HG03045 (cell line): ENCODE results near the gene POLR3E.

ENCODE experiments used
- ATAC-seq: cut with Tn5 transposase; IDR thresholded peaks from one replicate; pipeline ENCODE4 v1.9.1; 2021; ENCODE audit warnings: mild to moderate bottlenecking, moderate library complexity; ENCODE audit not compliant: unreplicated experiment

Gene POLR3E

GRCh38 chr16:22316411-22316811 lies 19.2 kb downstream of the POLR3E start:
- ATAC-seq = no peak

GRCh38 chr16:22317001-22317530 lies 19.9 kb downstream of the POLR3E start:
- no peak for ATAC-seq

GRCh38 chr16:22317625-22318024 lies 20.4 kb downstream of the POLR3E start:
- ATAC-seq = no peak

GRCh38 chr16:22318690-22319358 lies 21.6 kb downstream of the POLR3E start:
- no peak for ATAC-seq

- ATAC-seq = no peak
These were observed 23.5 kb downstream of the POLR3E start for GRCh38 chr16:22320572-22321339.

GRCh38 chr16:22321340-22322001 lies 24.3 kb downstream of the POLR3E start:
- no peak for ATAC-seq

- no peak for ATAC-seq
These were observed 24.8 kb downstream of the POLR3E start for GRCh38 chr16:22322021-22322471.

- no peak for ATAC-seq
These were observed 25.5 kb downstream of the POLR3E start for GRCh38 chr16:22322741-22323140.

- no peak for ATAC-seq
These were observed 26.2 kb downstream of the POLR3E start for GRCh38 chr16:22323173-22323958.

- ATAC-seq = no peak
These were observed 27.0 kb downstream of the POLR3E start for GRCh38 chr16:22323959-22324786.

- ATAC-seq = no peak
These were observed 27.8 kb downstream of the POLR3E start for GRCh38 chr16:22324787-22325597.

GRCh38 chr16:22325598-22326368 lies 28.6 kb downstream of the POLR3E start:
- no peak for ATAC-seq

- ATAC-seq = no peak
These were observed 29.1 kb downstream of the POLR3E start for GRCh38 chr16:22326369-22326652.

- ATAC-seq = no peak
These were observed 29.7 kb downstream of the POLR3E start for GRCh38 chr16:22326771-22327445.

GRCh38 chr16:22327446-22327775 lies 30.2 kb downstream of the POLR3E start:
- ATAC-seq = no peak

- ATAC-seq = no peak
These were observed 31.0 kb downstream of the POLR3E start for GRCh38 chr16:22328081-22328725.

GRCh38 chr16:22329199-22329695 lies 32.0 kb downstream of the POLR3E start:
- ATAC-seq = no peak
